DND-41 (cell line): ENCODE measurements around the gene RNLS.
A peak's percentile ranks its signal among the peaks of the same experiment; 100 is the strongest.

Experiments
- ATAC-seq: fragments of 200-7000 bp; cut with Tn5 transposase; 3 replicates; pipeline ENCODE4 v1.9.1; 2021; ENCODE audit warnings: low read depth; ENCODE audit not compliant: insufficient read depth
- DNase-seq: peaks from one replicate; pipeline ENCODE4 v3.0.0-alpha.2; 2020
- H2AFZ ChIP-seq: 2 replicates; pipeline ENCODE4 v1.6.0; 2012; ENCODE audit warnings: low read depth, low read length
- H3K27ac ChIP-seq: 2 replicates; pipeline ENCODE4 v1.5.1; 2012; ENCODE audit warnings: low read length, inconsistent platforms
- H3K27me3 ChIP-seq: fragments of 200-600 bp; sonication (generic); 2 replicates; pipeline ENCODE4 v1.6.0; 2012; ENCODE audit warnings: low read length, mild to moderate bottlenecking, inconsistent platforms; ENCODE audit not compliant: insufficient read depth, poor library complexity
- H3K36me3 ChIP-seq: 2 replicates; pipeline ENCODE4 v1.5.1; 2012; ENCODE audit warnings: low read length, inconsistent platforms; ENCODE audit not compliant: insufficient read depth
- H3K4me1 ChIP-seq: 2 replicates; pipeline ENCODE4 v1.5.1; 2012; ENCODE audit warnings: mild to moderate bottlenecking, low read length; ENCODE audit not compliant: insufficient read depth
- H3K4me2 ChIP-seq: 2 replicates; pipeline ENCODE4 v1.6.0; 2012; ENCODE audit warnings: mild to moderate bottlenecking, moderate library complexity, low read length, inconsistent platforms; ENCODE audit not compliant: insufficient read depth
- H3K4me3 ChIP-seq, 2 experiments: fragments of 200-600 bp in 1 of 2; shearing (Covaris generic) in 1 of 2; 2 replicates each; pipeline ENCODE4 v1.5.1; 2012 to 2016; ENCODE audit warnings: inconsistent platforms in 2 of 2, low read length in 2 of 2, mild to moderate bottlenecking in 2 of 2, low read depth in 1 of 2, moderate library complexity in 1 of 2
- H3K79me2 ChIP-seq: 2 replicates; pipeline ENCODE4 v1.6.0; 2012; ENCODE audit warnings: low read length, inconsistent platforms; ENCODE audit not compliant: insufficient read depth
- H3K9ac ChIP-seq: 2 replicates; pipeline ENCODE4 v1.6.0; 2012; ENCODE audit warnings: low read depth, mild to moderate bottlenecking, inconsistent platforms, low read length, moderate library complexity
- H3K9me3 ChIP-seq: 2 replicates; pipeline ENCODE4 v1.5.1; 2012; ENCODE audit warnings: low read length, moderate library complexity, mild to moderate bottlenecking, inconsistent platforms; ENCODE audit not compliant: insufficient read depth, severe bottlenecking
- H4K20me1 ChIP-seq: 2 replicates; pipeline ENCODE4 v1.6.0; 2012; ENCODE audit warnings: low read length; ENCODE audit not compliant: insufficient read depth
- EZH2 ChIP-seq: IDR thresholded peaks from 3 replicates; pipeline ENCODE4 v1.6.1; 2012; ENCODE audit warnings: borderline replicate concordance, low read depth, mild to moderate bottlenecking, moderate library complexity, low read length, inconsistent platforms; ENCODE audit not compliant: severe bottlenecking
- TF ChIP-seq, protein P1 (sequence below): IDR thresholded peaks from 2 replicates; pipeline ENCODE4 v1.5.1; 2012; ENCODE audit warnings: borderline replicate concordance, low read length, moderate library complexity, mild to moderate bottlenecking; ENCODE audit not compliant: poor library complexity, severe bottlenecking; ENCODE audit errors: extremely low read depth

Gene RNLS

DNA sequence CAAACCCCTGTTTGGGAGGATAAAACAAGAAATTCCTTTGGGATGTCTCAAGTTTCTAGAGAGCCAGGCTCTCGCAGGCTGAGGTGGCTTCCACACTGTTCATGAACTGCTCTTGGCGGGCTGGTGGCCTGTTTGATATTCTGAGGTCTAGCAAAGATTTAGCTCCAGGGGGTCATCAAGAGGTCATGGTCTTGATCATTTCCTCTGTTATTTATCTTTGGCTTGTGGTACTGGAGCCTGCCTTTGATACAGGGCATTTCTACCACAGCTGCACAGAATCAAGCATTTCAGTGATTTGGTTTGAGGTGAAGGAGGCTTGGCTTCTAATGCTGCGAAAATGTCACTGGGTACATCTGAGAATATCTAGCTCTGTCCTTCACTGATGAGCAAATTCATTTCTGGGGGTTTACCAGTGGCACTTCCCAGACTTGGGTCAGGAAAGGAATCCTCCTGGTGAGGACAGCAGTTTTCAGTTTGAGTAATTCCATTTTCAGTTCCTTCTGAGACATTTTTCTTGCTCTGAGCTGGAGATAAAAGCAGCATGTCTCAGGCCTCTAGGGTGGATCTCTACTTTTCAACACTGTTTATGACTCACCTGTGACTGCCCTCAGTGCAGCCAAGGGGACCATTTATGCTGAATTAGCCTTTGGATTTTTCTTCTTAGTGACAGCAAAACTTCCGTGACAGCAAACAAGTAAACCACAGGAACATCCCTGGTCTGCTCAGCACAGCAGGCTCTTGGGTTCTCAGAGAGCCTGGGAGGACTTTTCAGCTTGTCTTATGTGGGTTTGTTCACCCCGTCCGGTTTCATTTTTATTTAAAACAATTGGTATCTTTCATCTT lies 312.0 kb downstream of the RNLS start:
- peak overlapping the region; percentile 90 for H3K27ac ChIP-seq
- H3K4me2 ChIP-seq, result peak overlapping the region; percentile 61

GRCh38 chr10:88270061-88270808 lies 312.9 kb downstream of the RNLS start:
- DNase-seq, result no peak
- ATAC-seq, result no peak
- Histone ChIP-seq H3K4me1 (peaks cover 79% of the 10 kb centered on the region), H3K9ac (peak overlapping the region; percentile 55), H4K20me1 (no peaks in the 10 kb centered on the region), H3K79me2 (no peaks in the 10 kb centered on the region), H3K4me2 (peak overlapping the region; percentile 61), H3K9me3 (no peaks in the 10 kb centered on the region), H3K4me3 (no peak overlapping the region; a peak in 1 of 4 replicates), H3K27ac (peak overlapping the region; percentile 90), H3K27me3 (no peaks in the 10 kb centered on the region), H3K36me3 (no peaks in the 10 kb centered on the region), H2AFZ (no peak overlapping the region)
- TF ChIP-seq EZH2, result no peak
- TF ChIP-seq, protein P1, sequence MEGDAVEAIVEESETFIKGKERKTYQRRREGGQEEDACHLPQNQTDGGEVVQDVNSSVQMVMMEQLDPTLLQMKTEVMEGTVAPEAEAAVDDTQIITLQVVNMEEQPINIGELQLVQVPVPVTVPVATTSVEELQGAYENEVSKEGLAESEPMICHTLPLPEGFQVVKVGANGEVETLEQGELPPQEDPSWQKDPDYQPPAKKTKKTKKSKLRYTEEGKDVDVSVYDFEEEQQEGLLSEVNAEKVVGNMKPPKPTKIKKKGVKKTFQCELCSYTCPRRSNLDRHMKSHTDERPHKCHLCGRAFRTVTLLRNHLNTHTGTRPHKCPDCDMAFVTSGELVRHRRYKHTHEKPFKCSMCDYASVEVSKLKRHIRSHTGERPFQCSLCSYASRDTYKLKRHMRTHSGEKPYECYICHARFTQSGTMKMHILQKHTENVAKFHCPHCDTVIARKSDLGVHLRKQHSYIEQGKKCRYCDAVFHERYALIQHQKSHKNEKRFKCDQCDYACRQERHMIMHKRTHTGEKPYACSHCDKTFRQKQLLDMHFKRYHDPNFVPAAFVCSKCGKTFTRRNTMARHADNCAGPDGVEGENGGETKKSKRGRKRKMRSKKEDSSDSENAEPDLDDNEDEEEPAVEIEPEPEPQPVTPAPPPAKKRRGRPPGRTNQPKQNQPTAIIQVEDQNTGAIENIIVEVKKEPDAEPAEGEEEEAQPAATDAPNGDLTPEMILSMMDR, result no peak

More for the DNA sequence above, 312.0 kb downstream of the RNLS start:
- Histone ChIP-seq H3K4me1 (peaks cover 75% of the 10 kb centered on the region), H3K9me3 (no peaks in the 10 kb centered on the region), H2AFZ (peak overlapping the region; percentile 63), H3K9ac (peak overlapping the region; percentile 55), H3K4me3 (peak overlapping the region in 1 of 2 experiments; percentile 37; a peak in 2 of 4 replicates), H3K79me2 (no peaks in the 10 kb centered on the region), H4K20me1 (no peaks in the 10 kb centered on the region), H3K36me3 (no peaks in the 10 kb centered on the region), H3K27me3 (no peaks in the 10 kb centered on the region)
- DNase-seq (peak; percentile 81), ATAC-seq (peak; percentile 80)
- TF ChIP-seq, protein P1, result no peak
- TF ChIP-seq EZH2, result no peak

DNA sequence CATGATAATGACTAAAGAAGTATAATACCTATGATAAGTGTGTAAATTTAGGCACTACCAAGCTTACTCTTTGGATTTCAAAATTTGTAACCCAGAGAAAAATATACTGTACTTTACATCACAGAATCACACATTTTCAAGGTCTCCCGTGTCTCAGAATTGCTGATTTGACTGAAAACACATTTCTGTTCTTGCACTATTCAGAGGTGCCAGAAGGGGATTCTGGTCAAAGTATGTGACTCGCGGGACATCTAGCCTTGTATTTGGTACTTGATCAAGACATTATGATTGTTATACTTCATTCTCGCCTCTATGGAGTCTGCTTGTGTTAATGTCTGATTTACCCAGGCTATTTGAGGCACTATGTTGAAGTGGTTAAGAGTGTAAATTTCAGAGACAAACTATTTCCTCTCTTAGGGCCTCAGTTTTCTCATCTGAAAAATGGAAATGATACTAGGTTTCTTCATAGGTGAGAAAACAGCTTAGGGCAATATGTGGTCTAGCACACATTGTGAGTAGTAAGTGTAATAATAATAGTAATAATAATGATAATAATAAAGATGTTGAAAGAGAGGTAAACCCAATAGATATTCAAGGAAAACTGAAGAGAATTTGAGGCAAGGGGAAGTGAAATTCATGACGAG lies 320.4 kb downstream of the RNLS start:
- Histone ChIP-seq H2AFZ (no peak overlapping the region), H3K36me3 (no peaks in the 10 kb centered on the region), H3K4me2 (no peak overlapping the region)

More for the DNA sequence above, 320.4 kb downstream of the RNLS start:
- ATAC-seq (no peak), DNase-seq (no peak)
- H3K4me3 ChIP-seq, result no peak overlapping the region
- no peaks in the 10 kb centered on the region for H3K9me3 ChIP-seq
- H3K9ac ChIP-seq, result no peak overlapping the region
- H3K4me1 ChIP-seq, result peaks cover 24% of the 10 kb centered on the region
- no peaks in the 10 kb centered on the region for H4K20me1 ChIP-seq
- TF ChIP-seq EZH2, result no peak
- TF ChIP-seq, protein P1, result no peak
- no peak overlapping the region for H3K27ac ChIP-seq
- no peaks in the 10 kb centered on the region for H3K27me3 ChIP-seq
- H3K79me2 ChIP-seq, result no peaks in the 10 kb centered on the region
